K562 (cell line): ENCODE data around the gene PACS1. TPM values are rescaled to one million over a fixed set of nuclear protein-coding genes. Genes with fewer than 3 reads are reported as not detected.

Experiments
- ATAC-seq: fragments of 200-7000 bp; cut with Tn5 transposase; 3 replicates; pipeline ENCODE4 v1.9.1; 2020; ENCODE audit warnings: moderate library complexity
- Bru-seq: library from RNA; stranded (reverse); fragments of 400-500 nt; gene quantifications from one replicate; lab custom pipeline; 2021; lab: Mats Ljungman, UMichigan
- BruChase-seq, 2 experiments: library from RNA; stranded (reverse); fragments of 400-500 nt; gene quantifications; one replicate each; lab custom pipeline; 2021; lab: Mats Ljungman, UMichigan
- BruUV-seq: library from RNA; stranded (reverse); fragments of 400-500 nt; replicated peaks from 2 replicates; lab custom pipeline; 2021; lab: Mats Ljungman, UMichigan
- CTCF ChIA-PET: fragments of 300-600 bp; formaldehyde crosslinking; extraction: SDS; loops from one replicate; lab custom pipeline; 2021; ENCODE audit warnings: low intra/inter-chr PET ratio; lab: Yijun Ruan, JAX
- POLR2A ChIA-PET: fragments of 300-600, 350-650 bp; sonication (Branson Sonifier 250); formaldehyde crosslinking; extraction: SDS; loops from one replicate; lab custom pipeline; 2021; ENCODE audit warnings: antibody characterized with exemption, inconsistent platforms; lab: Yijun Ruan, JAX
- DNase-seq, 4 experiments: peaks; one replicate each; pipeline versions ENCODE4 v3.0.0 to v3.0.0-alpha.2; 2011 to 2018; ENCODE audit warnings: low spot score in 3 of 4, mixed read lengths in 3 of 4; ENCODE audit errors: extremely low read depth in 1 of 4
- FAIRE-seq: peaks from 2 replicates; lab custom pipeline; 2011; peaks lifted over from hg19 to GRCh38; lab: Jason Lieb, UNC
- H2AFZ ChIP-seq: 2 replicates; pipeline ENCODE4 v1.6.0; 2011; ENCODE audit warnings: low read depth, low read length, control low read depth, inconsistent platforms
- H3K27ac ChIP-seq: fragments of 200-600 bp; 3 replicates; pipeline ENCODE4 v1.8.0; 2011; ENCODE audit warnings: low read depth, mild to moderate bottlenecking, control low read depth, inconsistent platforms, low read length, moderate library complexity, mixed read lengths; ENCODE audit errors: extremely low read depth
- H3K27me3 ChIP-seq, 2 experiments: fragments of 300-600 bp in 1 of 2; 2 replicates in 1 of 2; 3 replicates in 1 of 2; pipeline versions ENCODE4 v1.6.0 to v1.8.0; 2011; ENCODE audit warnings: inconsistent platforms in 2 of 2, low read length in 2 of 2, mild to moderate bottlenecking in 1 of 2, mixed read lengths in 1 of 2, moderate library complexity in 1 of 2; ENCODE audit not compliant: control insufficient read depth in 2 of 2, insufficient read depth in 2 of 2
- H3K36me3 ChIP-seq: fragments of 300-600 bp; 3 replicates; pipeline ENCODE4 v1.8.0; 2011; ENCODE audit warnings: mild to moderate bottlenecking, low read length, inconsistent platforms; ENCODE audit not compliant: control insufficient read depth, insufficient read depth
- H3K4me1 ChIP-seq, 2 experiments: fragments of 200-600 bp in 1 of 2; replicated peaks in 1 of 2; 2 replicates in 1 of 2; 3 replicates in 1 of 2; pipeline versions ENCODE4 v1.5.1 to v1.8.0; 2011; ENCODE audit warnings: inconsistent platforms in 2 of 2, low read length in 2 of 2, mild to moderate bottlenecking in 1 of 2, mixed read lengths in 1 of 2, moderate library complexity in 1 of 2; ENCODE audit not compliant: control insufficient read depth in 2 of 2, insufficient read depth in 2 of 2
- H3K4me2 ChIP-seq: 2 replicates; pipeline ENCODE4 v1.6.1; 2011; ENCODE audit warnings: low read length, control low read depth, inconsistent platforms, mixed read lengths; ENCODE audit not compliant: insufficient read depth
- H3K4me3 ChIP-seq: fragments of 200-600 bp; sonication (generic), shearing (Covaris generic); 2 replicates; pipeline ENCODE4 v1.5.1; 2016; ENCODE audit warnings: control low read depth, inconsistent platforms
- H3K79me2 ChIP-seq: fragments of 200-600 bp; 3 replicates; pipeline ENCODE4 v1.8.0; 2011; ENCODE audit warnings: low read length, inconsistent platforms; ENCODE audit not compliant: control insufficient read depth, insufficient read depth
- H3K9ac ChIP-seq, 2 experiments: 2 replicates each; pipeline versions ENCODE4 v1.6.0 to v1.6.1; 2011; ENCODE audit warnings: low read depth in 2 of 2, low read length in 2 of 2, control low read depth in 1 of 2, inconsistent platforms in 1 of 2, mild to moderate bottlenecking in 1 of 2, mixed read lengths in 1 of 2; ENCODE audit not compliant: insufficient read depth in 1 of 2
- H3K9me1 ChIP-seq: one replicate; pipeline ENCODE4 v1.6.0; 2011; ENCODE audit warnings: inconsistent platforms, mild to moderate bottlenecking, low read length, moderate library complexity; ENCODE audit not compliant: control insufficient read depth, insufficient read depth
- H3K9me3 ChIP-seq: replicated peaks from 2 replicates; pipeline ENCODE4 v1.5.1; 2011; ENCODE audit warnings: low read depth, low read length, inconsistent platforms; ENCODE audit not compliant: control insufficient read depth, insufficient read depth
- H4K20me1 ChIP-seq: replicated peaks from 2 replicates; pipeline ENCODE4 v1.6.1; 2011; ENCODE audit warnings: low read length, inconsistent platforms, mixed read lengths; ENCODE audit not compliant: control insufficient read depth, insufficient read depth
- BRD9 ChIP-seq: fragments of 450-650 bp; IDR thresholded peaks from 2 replicates; pipeline ENCODE4 v1.6.1; 2018; ENCODE audit warnings: low read depth; ENCODE audit not compliant: partially characterized antibody
- CEBPB ChIP-seq: fragments of 450-650 bp; IDR thresholded peaks from 2 replicates; pipeline ENCODE4 v1.6.1; 2016; ENCODE audit warnings: missing genetic modification characterization, missing compliant biosample characterization
- DACH1 ChIP-seq: fragments of 450-650 bp; IDR thresholded peaks from 2 replicates; pipeline ENCODE4 v1.6.1; 2018; ENCODE audit not compliant: partially characterized antibody
- EWSR1 ChIP-seq: fragments of 450-650 bp; IDR thresholded peaks from 2 replicates; pipeline ENCODE4 v1.6.1; 2018; ENCODE audit warnings: borderline replicate concordance, mild to moderate bottlenecking, low read depth, moderate library complexity; ENCODE audit not compliant: partially characterized antibody
- MAZ ChIP-seq, 2 experiments: fragments of 450-650 bp in 1 of 2; sonication (generic) in 1 of 2; formaldehyde crosslinking; IDR thresholded peaks in 1 of 2; conservative IDR thresholded peaks in 1 of 2; 2 replicates each; pipeline versions ENCODE4 v1.4.0 to v1.5.0; 2020; ENCODE audit warnings: mild to moderate bottlenecking in 1 of 2, missing genetic modification reagents in 1 of 2
- MCM7 ChIP-seq, 2 experiments: fragments of 450-650 bp; IDR thresholded peaks; 2 replicates each; pipeline ENCODE4 v1.6.1; 2016 to 2018
- NFATC3 ChIP-seq: fragments of 450-650 bp; IDR thresholded peaks from 2 replicates; pipeline ENCODE4 v1.6.1; 2017; ENCODE audit warnings: mild to moderate bottlenecking
- SMAD4 ChIP-seq: fragments of 250-450 bp; sonication (Bioruptor Pico); conservative IDR thresholded peaks from 2 replicates; pipeline ENCODE4 v1.8.0; 2021; ENCODE audit warnings: inconsistent platforms, mild to moderate bottlenecking, moderate library complexity
- SP1 ChIP-seq: sonication (generic); formaldehyde crosslinking; IDR thresholded peaks from 2 replicates; pipeline ENCODE4 v1.8.1; 2022; ENCODE audit warnings: mild to moderate bottlenecking, missing genetic modification reagents
- SUPT5H ChIP-seq: fragments of 450-650 bp; IDR thresholded peaks from 2 replicates; pipeline ENCODE4 v1.6.1; 2016
- TAF1 ChIP-seq: IDR thresholded peaks from 2 replicates; pipeline ENCODE4 v1.6.1; 2011; ENCODE audit warnings: mild to moderate bottlenecking, low read length, moderate library complexity; ENCODE audit not compliant: insufficient read depth, control insufficient read depth, severe bottlenecking; ENCODE audit errors: extremely low read depth
- ZNF212 ChIP-seq: fragments of 450-650 bp; formaldehyde crosslinking; IDR thresholded peaks from 2 replicates; pipeline ENCODE4 v1.4.0; 2020; ENCODE audit warnings: mild to moderate bottlenecking
- ZNF766 ChIP-seq: fragments of 200-800 bp; sonication (Bioruptor generic); conservative IDR thresholded peaks from 2 replicates; pipeline ENCODE4 v1.6.1; 2016; ENCODE audit warnings: missing genetic modification characterization, missing compliant biosample characterization
- WGBS: fragments of 100-300 bp; shearing (Covaris generic); methylation state at CpG from one replicate; pipeline ENCODE4 v1.1.6; 2016; ENCODE audit warnings: low coverage, mixed read lengths; ENCODE audit not compliant: insufficient coverage; ENCODE audit errors: missing lambda C conversion rate; 5-methylcytosine and 5-hydroxymethylcytosine counted together
- in situ Hi-C: fragments of 300-500 bp; cut with MboI; formaldehyde crosslinking; loops from 4 replicates; pipeline ENCODE4 v1.15.0; 2018; ENCODE audit warnings: inconsistent platforms, mixed read lengths
- intact Hi-C: fragments of 100-400 bp; cut with micrococcal nuclease; formaldehyde crosslinking; loops from 2 replicates; pipeline ENCODE4 v1.14.2; 2022
- long read RNA-seq, 3 experiments: library from polyadenylated mRNA in 2 of 3; library from RNA in 1 of 3; unstranded in 2 of 3; stranded (forward) in 1 of 3; transcript quantifications; one replicate each; pipeline ENCODE4 v2.0.0, GENCODE V29; 2019 to 2022
- polyA minus RNA-seq, 3 experiments: library from RNA; depleted of rRNA, polyadenylated mRNA; stranded (reverse); fragments of >200 nt; gene quantifications; 2 replicates each; pipeline ENCODE4 v1.2.3, GENCODE V29; 2011
- polyA plus RNA-seq, 8 experiments: library from polyadenylated mRNA; depleted of rRNA in 4 of 8; stranded (reverse) in 5 of 8; unstranded in 3 of 8; fragments of >200 nt; fragmentation: Nextera tagmentation in 2 of 8; fragmentation: Illumina TruSeq in 1 of 8; extraction: Ambion mirVana in 2 of 8; extraction: Trizol in 1 of 8; gene quantifications; 2 replicates each; pipeline versions ENCODE4 v1.2.1 to v1.2.3, GENCODE V29; 2011 to 2014; ENCODE audit warnings: inconsistent platforms in 1 of 8, missing spikeins in 1 of 8
- total RNA-seq, 7 experiments: library from RNA; depleted of rRNA in 6 of 7; stranded (reverse); fragments of >200 nt in 6 of 7; fragmentation: Illumina TruSeq in 2 of 7; extraction: Trizol in 2 of 7; gene quantifications; 2 replicates each; pipeline versions ENCODE4 v1.2.1 to v1.2.3, GENCODE V29; 2011 to 2021; ENCODE audit warnings: low replicate concordance in 1 of 7
- TF ChIP-seq, protein P1 (sequence below): fragments of 150-350 bp; conservative IDR thresholded peaks from 2 replicates; pipeline ENCODE4 v1.6.1; 2014; ENCODE audit warnings: low read length

The PACS1 gene
- total RNA-seq (2011; cell fraction: chromatin; rRNA removed; ENCODE audit: low replicate concordance) = 112 and 174 TPM in 2 replicates
- total RNA-seq (2011; cell fraction: nucleolus; rRNA removed) = 70.5 and 77.0 TPM in 2 replicates
- 73.4 and 92.7 TPM in 2 replicates for total RNA-seq (2011; cell fraction: nucleoplasm; rRNA removed)
- total RNA-seq (2014; rRNA removed) (7.3 and 8.5 TPM in 2 replicates), total RNA-seq (2014; rRNA removed; fragmentation: Illumina TruSeq; extraction: Trizol) (6.6 and 12.0 TPM in 2 replicates), total RNA-seq (2015; rRNA removed; fragmentation: Illumina TruSeq; extraction: Trizol) (6.5 and 8.2 TPM in 2 replicates), total RNA-seq (2021) (25.6 and 28.1 TPM in 2 replicates), polyA plus RNA-seq (2011; rRNA removed) (11.2 and 15.2 TPM in 2 replicates), polyA plus RNA-seq (2014; fragmentation: Illumina TruSeq; extraction: Trizol) (18.9 and 22.1 TPM in 2 replicates), polyA plus RNA-seq (2014; fragmentation: Nextera tagmentation; extraction: Ambion mirVana) (under 1 TPM; 0.34 to 0.38 TPM), polyA plus RNA-seq (2014; rRNA removed) (13.1 and 15.8 TPM in 2 replicates), polyA minus RNA-seq (2011; rRNA and poly(A)+ RNA removed) (34.0 and 37.5 TPM in 2 replicates), Bru-seq, nascent RNA (percentile 66 among the genes with signal in this experiment), BruChase-seq, experiment 1, labeled RNA remaining after a 2-hour chase (percentile 73 among the genes with signal in this experiment), BruChase-seq, experiment 2, labeled RNA remaining after a 6-hour chase (percentile 72 among the genes with signal in this experiment)
- polyA plus RNA-seq (2011; cell fraction: cytosol; rRNA removed) = 6.4 and 9.1 TPM in 2 replicates
- polyA plus RNA-seq (2011; cell fraction: nucleus; rRNA removed) = 21.1 and 26.5 TPM in 2 replicates
- 18.7 and 25.8 TPM in 2 replicates for polyA plus RNA-seq (2012)
- 26.1 and 37.0 TPM in 2 replicates for polyA minus RNA-seq (2011; cell fraction: cytosol; rRNA and poly(A)+ RNA removed)
- 15.1 and 22.9 TPM in 2 replicates for polyA minus RNA-seq (2011; cell fraction: nucleus; rRNA and poly(A)+ RNA removed)
- long read RNA-seq, experiment 1, partial matches to known transcripts = 2 of 17 reads
- long read RNA-seq, experiment 1, other reads (novel, unspliced or antisense) = 14 of 17 reads
- long read RNA-seq, experiment 2, full-length matches to known transcripts = 9 of 24 reads
- long read RNA-seq, experiment 2, partial matches to known transcripts = 5 of 24 reads
- long read RNA-seq, experiment 2, other reads (novel, unspliced or antisense) = 10 of 24 reads
- long read RNA-seq, experiment 3, partial matches to known transcripts = 1 of 1 reads
- long read RNA-seq, experiment 3, other reads (novel, unspliced or antisense) = 0 of 1 reads

DNA sequence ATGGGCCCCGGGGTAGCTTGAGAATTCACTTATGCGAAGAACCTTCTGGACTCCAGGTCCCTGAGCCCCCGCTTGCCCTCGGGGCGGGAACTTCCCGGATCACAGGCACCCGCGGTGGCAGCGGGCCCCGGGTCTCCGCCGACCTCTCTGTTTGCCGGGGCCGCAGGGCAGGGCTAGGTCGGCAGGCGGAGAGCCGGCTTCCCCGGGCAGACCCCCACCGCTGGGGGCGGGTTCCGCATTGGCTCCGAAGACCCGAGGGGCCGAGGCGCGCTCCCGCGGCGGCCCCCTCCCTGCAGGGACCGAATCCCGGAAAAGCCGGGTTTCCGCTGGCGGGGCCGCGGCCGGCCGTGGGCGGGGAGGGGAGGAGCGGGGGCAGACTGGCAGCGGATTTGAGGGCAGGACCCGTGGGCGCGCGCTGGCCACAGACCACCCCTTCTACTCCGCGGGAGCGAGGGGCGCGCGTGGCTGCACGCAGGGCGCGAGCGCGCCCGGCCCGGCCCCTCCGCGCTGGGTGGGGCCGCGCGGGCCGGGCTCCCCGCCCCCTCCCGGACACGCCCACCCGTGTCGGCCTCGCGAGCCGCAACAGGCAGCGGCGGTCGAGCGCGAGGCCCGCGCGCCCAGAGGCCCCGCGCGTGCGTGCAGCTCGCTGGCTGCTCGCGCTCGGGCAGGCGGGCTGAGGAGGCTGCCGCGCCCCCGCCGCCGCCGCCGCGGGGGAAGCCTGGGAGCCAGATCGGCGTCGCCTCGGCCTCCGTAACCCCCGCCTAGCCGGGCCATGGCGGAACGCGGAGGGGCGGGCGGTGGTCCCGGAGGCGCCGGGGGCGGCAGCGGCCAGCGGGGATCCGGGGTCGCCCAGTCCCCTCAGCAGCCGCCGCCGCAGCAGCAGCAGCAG lies at the start of gene PACS1:
TSS of gene PACS1 (plus strand) at position 558 of the 889 bp plus-strand sequence. CDS start at position 773, 215 bp downstream.
- H3K9me1 ChIP-seq = no peaks in the 10 kb centered on the region
- peak within 1 kb of the TSS; percentile 83 for H3K4me2 ChIP-seq
- in situ Hi-C loops = no loop called here
- peaks cover 62% of the 10 kb centered on the region for H3K36me3 ChIP-seq
- BruUV-seq = no TSS peak
- peak within 1 kb of the TSS; percentile 72 for H3K4me3 ChIP-seq
- peak within 1 kb of the TSS; percentile 73 for H3K27ac ChIP-seq
- intact Hi-C loops = loop anchor here (1.0 to 5.0 kb wide), 2 partner anchors 64 to 68 kb away; partner anchors contain the start of genes BANF1 and EIF1AD
- ChIA-PET CTCF (interaction anchor here (1.2 kb wide), 1 partner anchor 65 kb away, joined by 4 read pairs; no protein-coding TSS in a partner anchor), POLR2A (interaction anchor here (0.5 to 5.5 kb wide), 7 partner anchors 10 to 220 kb away, joined by 3 to 47 read pairs (median 4); no protein-coding TSS in a partner anchor)
- WGBS = 9% methylated on average over 27 of the region's 120 CpGs
- no peaks in the 10 kb centered on the region for H3K9me3 ChIP-seq
- H2AFZ ChIP-seq = peak within 1 kb of the TSS; percentile 75
- peaks cover 19 to 31% of the 10 kb centered on the region in 2 experiments for H3K4me1 ChIP-seq
- peak; percentile 74 for ATAC-seq
- peaks cover 34% of the 10 kb centered on the region for H3K79me2 ChIP-seq
- H3K27me3 ChIP-seq = no peaks in the 10 kb centered on the region
- H4K20me1 ChIP-seq = peaks cover 4% of the 10 kb centered on the region; the same call in 1 of the 2 replicates
- no peak for FAIRE-seq
- peak; percentile 77 to 92 (median 90) for DNase-seq
- H3K9ac ChIP-seq = peak within 1 kb of the TSS; percentile 63 to 93
- TF ChIP-seq CEBPB (tag) (no peak), NFATC3 (no peak), DACH1 (no peak), MCM7 (IDR thresholded peaks at IDR 0.05) (no peak), SP1 (CRISPR knock-in tag) (no peak), SUPT5H (peak; percentile 40; the same call in 1 of the 2 replicates), EWSR1 (no peak), ZNF212 (CRISPR knock-in tag) (no peak), SMAD4 (CRISPR knock-in tag) (peak; percentile 58), MAZ (CRISPR knock-in tag; conservative IDR thresholded peaks at IDR 0.05 in 1 of 2, IDR thresholded peaks at IDR 0.05 in 1 of 2) (peak; percentile 52 to 68; a peak in 3 of 4 replicates), BRD9 (no peak), ZNF766 (peak; percentile 63), TAF1 (peak; percentile 53)
- TF ChIP-seq, protein P1, sequence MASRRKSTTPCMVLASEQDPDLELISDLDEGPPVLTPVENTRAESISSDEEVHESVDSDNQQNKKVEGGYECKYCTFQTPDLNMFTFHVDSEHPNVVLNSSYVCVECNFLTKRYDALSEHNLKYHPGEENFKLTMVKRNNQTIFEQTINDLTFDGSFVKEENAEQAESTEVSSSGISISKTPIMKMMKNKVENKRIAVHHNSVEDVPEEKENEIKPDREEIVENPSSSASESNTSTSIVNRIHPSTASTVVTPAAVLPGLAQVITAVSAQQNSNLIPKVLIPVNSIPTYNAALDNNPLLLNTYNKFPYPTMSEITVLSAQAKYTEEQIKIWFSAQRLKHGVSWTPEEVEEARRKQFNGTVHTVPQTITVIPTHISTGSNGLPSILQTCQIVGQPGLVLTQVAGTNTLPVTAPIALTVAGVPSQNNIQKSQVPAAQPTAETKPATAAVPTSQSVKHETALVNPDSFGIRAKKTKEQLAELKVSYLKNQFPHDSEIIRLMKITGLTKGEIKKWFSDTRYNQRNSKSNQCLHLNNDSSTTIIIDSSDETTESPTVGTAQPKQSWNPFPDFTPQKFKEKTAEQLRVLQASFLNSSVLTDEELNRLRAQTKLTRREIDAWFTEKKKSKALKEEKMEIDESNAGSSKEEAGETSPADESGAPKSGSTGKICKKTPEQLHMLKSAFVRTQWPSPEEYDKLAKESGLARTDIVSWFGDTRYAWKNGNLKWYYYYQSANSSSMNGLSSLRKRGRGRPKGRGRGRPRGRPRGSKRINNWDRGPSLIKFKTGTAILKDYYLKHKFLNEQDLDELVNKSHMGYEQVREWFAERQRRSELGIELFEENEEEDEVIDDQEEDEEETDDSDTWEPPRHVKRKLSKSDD = no peak
